ENCODE data around the gene FGB.

Gene FGB

GRCh38 chr4:154597798-154598774, 35.3 kb downstream of the FGB start:
- no peak for DNase-seq

- DNase-seq: no peak
Measured at GRCh38 chr4:154602404-154603020, 39.7 kb downstream of the FGB start.

- DNase-seq: no peak
Measured at GRCh38 chr4:154603033-154603943, 40.5 kb downstream of the FGB start.

- no peak for DNase-seq
Measured at GRCh38 chr4:154604696-154605200, 41.9 kb downstream of the FGB start.

- DNase-seq: no peak
Measured at GRCh38 chr4:154606728-154607723, 44.2 kb downstream of the FGB start.

- no peak for DNase-seq
Measured at GRCh38 chr4:154608361-154609252, 45.8 kb downstream of the FGB start.

- DNase-seq: no peak
Measured at GRCh38 chr4:154609532-154609931, 46.7 kb downstream of the FGB start.

- no peak for DNase-seq
Measured at GRCh38 chr4:154610582-154610981, 47.8 kb downstream of the FGB start.

- DNase-seq: no peak
Measured at GRCh38 chr4:154611833-154612232, 49.0 kb downstream of the FGB start.

- no peak for DNase-seq
Measured at GRCh38 chr4:154612472-154613414, 49.9 kb downstream of the FGB start, which contains the start of gene FGG. Gene FGG (minus strand): TSS chr4:154612656. CDS start chr4:154612609, 47 bp downstream.

GRCh38 chr4:154614306-154614705, 51.5 kb downstream of the FGB start:
- DNase-seq: no peak

GRCh38 chr4:154615211-154615610, 52.4 kb downstream of the FGB start:
- no peak for DNase-seq

- no peak for DNase-seq
Measured at GRCh38 chr4:154616287-154616686, 53.5 kb downstream of the FGB start.

- no peak for DNase-seq
Measured at GRCh38 chr4:154616731-154617130, 53.9 kb downstream of the FGB start.

- DNase-seq: no peak
Measured at GRCh38 chr4:154617820-154618317, 55.1 kb downstream of the FGB start.

- DNase-seq: no peak
Measured at GRCh38 chr4:154618708-154619315, 56.0 kb downstream of the FGB start.

- no peak for DNase-seq
Measured at GRCh38 chr4:154620111-154620510, 57.3 kb downstream of the FGB start.
